CD4-positive, alpha-beta memory T cell (primary cell): ENCODE measurements around the gene NCEH1. TPM values are rescaled to one million over a fixed set of nuclear protein-coding genes. Genes with fewer than 3 reads are reported as not detected.

Source experiments
- polyA plus RNA-seq, 2 donors: library from polyadenylated mRNA; unstranded; fragments of 300-500 nt; fragmentation: Illumina TruSeq; gene quantifications; one replicate each; pipeline ENCODE4 v1.2.3, GENCODE V29; 2021
- total RNA-seq, 2 experiments: library from RNA; stranded (reverse); gene quantifications; one replicate each; pipeline ENCODE4 v1.2.3, GENCODE V29; 2021

Gene NCEH1
- total and polyA plus RNA-seq, 4 experiments from 2014 or later = 2.1 to 5.1 (median 3.4) TPM

Other genes with a start within 250 kb of the NCEH1 start
- gene TNFSF10, start 187.6 kb downstream of the NCEH1 start, total RNA-seq = 10 to 100 TPM; 63.4 to 65.6 TPM
- gene TNFSF10, start 187.6 kb downstream of the NCEH1 start, polyA plus RNA-seq = 100 to 1,000 TPM in 1 of 2 donors, 10 to 100 TPM in 1; 89.4 to 107 TPM
- gene ECT2, start 39.7 kb upstream of the NCEH1 start, total RNA-seq = 1 to 10 TPM; 2.4 to 2.9 TPM
- gene ECT2, start 39.7 kb upstream of the NCEH1 start, polyA plus RNA-seq = 1 to 10 TPM; 1.2 to 2.4 TPM